Liver (tissue), 3 donors: ENCODE results near the gene RAB15.

ENCODE experiments used
- CTCF ChIP-seq: fragments of 150-350 bp; IDR thresholded peaks from 2 replicates; pipeline ENCODE4 v1.5.1; 2017; ENCODE audit warnings: improper control_type of control experiment, low read depth, low read length; ENCODE audit not compliant: missing input control
- JUND ChIP-seq, 2 donors: IDR thresholded peaks; 2 replicates each; pipeline ENCODE4 v1.6.1; 2016; ENCODE audit warnings: antibody characterized with exemption in 2 of 2
- NR2F2 ChIP-seq: IDR thresholded peaks from 2 replicates; pipeline ENCODE4 v1.6.1; 2016; ENCODE audit warnings: antibody characterized with exemption
- RAD21 ChIP-seq, 2 donors: IDR thresholded peaks; 2 replicates each; pipeline ENCODE4 v1.6.1; 2016; ENCODE audit warnings: antibody characterized with exemption in 2 of 2, mild to moderate bottlenecking in 2 of 2
- RXRA ChIP-seq, 2 donors: IDR thresholded peaks; 2 replicates each; pipeline ENCODE4 v1.6.1; 2017 to 2018; ENCODE audit warnings: antibody characterized with exemption in 2 of 2, mild to moderate bottlenecking in 1 of 2
- YY1 ChIP-seq: IDR thresholded peaks from 2 replicates; pipeline ENCODE4 v1.6.1; 2016; ENCODE audit warnings: antibody characterized with exemption, mild to moderate bottlenecking
- ZBTB33 ChIP-seq: IDR thresholded peaks from 2 replicates; pipeline ENCODE4 v1.6.1; 2016; ENCODE audit warnings: antibody characterized with exemption
- TF ChIP-seq, protein P1 (sequence below): IDR thresholded peaks from 2 replicates; pipeline ENCODE4 v1.6.1; 2016; ENCODE audit warnings: antibody characterized with exemption
- donor health status: healthy.
- donor health status: healthy.

DNA sequence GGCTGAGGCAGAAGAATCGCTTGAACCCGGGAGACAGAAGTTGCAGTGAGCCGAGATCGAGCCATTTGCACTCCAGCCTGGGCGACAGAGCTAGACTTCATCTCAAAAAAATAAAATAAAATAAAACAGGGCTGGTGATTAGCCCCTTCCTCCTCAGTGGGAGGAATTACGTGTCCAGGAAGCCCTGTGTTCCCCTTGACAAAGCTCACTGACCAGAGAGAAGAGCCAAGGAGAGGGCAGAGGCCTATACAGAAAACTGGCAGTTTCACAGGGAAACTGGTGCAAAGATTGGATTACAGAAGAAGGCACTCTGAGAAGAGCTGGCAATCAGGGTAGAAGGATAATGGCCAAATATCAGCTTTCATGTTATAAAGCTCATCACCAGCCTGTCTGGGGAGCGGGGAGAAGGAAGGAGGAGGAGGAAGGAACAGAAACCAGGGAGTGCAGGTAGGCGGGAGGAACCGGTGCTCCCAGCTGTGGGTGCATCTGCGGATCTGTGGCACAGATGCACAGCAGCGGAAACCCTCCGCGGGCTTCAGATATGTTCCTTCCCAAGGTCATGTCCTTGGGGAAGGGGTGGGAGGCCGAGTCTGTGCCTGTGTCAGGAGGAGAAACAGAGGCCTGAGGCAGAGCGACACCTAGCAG is 6.7 kb downstream of the RAB15 start:
- TF ChIP-seq RAD21 (IDR thresholded peaks at IDR 0.05) (no peak), CTCF (no peak), NR2F2 (no peak), JUND (IDR thresholded peaks at IDR 0.05) (no peak), YY1 (no peak), ZBTB33 (no peak), RXRA (IDR thresholded peaks at IDR 0.05) (no peak)
- TF ChIP-seq, protein P1, sequence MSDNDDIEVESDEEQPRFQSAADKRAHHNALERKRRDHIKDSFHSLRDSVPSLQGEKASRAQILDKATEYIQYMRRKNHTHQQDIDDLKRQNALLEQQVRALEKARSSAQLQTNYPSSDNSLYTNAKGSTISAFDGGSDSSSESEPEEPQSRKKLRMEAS, result no peak
